Stimulated activated CD4-positive, alpha-beta T cell treated with anti-CD3 and anti-CD28 coated beads, Interleukin-1b, Interleukin-23, amount 100 ng/mL, for 4 hours (primary cell): ENCODE data around the gene GDPD5.
A peak's percentile ranks its signal among the peaks of the same experiment; 100 is the strongest.

Source experiments
- DNase-seq, 2 donors: peaks; one replicate each; pipeline ENCODE4 v3.0.0-alpha.2; 2020; ENCODE audit warnings: low read depth in 2 of 2

The GDPD5 gene, protein sequence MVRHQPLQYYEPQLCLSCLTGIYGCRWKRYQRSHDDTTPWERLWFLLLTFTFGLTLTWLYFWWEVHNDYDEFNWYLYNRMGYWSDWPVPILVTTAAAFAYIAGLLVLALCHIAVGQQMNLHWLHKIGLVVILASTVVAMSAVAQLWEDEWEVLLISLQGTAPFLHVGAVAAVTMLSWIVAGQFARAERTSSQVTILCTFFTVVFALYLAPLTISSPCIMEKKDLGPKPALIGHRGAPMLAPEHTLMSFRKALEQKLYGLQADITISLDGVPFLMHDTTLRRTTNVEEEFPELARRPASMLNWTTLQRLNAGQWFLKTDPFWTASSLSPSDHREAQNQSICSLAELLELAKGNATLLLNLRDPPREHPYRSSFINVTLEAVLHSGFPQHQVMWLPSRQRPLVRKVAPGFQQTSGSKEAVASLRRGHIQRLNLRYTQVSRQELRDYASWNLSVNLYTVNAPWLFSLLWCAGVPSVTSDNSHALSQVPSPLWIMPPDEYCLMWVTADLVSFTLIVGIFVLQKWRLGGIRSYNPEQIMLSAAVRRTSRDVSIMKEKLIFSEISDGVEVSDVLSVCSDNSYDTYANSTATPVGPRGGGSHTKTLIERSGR

DNA sequence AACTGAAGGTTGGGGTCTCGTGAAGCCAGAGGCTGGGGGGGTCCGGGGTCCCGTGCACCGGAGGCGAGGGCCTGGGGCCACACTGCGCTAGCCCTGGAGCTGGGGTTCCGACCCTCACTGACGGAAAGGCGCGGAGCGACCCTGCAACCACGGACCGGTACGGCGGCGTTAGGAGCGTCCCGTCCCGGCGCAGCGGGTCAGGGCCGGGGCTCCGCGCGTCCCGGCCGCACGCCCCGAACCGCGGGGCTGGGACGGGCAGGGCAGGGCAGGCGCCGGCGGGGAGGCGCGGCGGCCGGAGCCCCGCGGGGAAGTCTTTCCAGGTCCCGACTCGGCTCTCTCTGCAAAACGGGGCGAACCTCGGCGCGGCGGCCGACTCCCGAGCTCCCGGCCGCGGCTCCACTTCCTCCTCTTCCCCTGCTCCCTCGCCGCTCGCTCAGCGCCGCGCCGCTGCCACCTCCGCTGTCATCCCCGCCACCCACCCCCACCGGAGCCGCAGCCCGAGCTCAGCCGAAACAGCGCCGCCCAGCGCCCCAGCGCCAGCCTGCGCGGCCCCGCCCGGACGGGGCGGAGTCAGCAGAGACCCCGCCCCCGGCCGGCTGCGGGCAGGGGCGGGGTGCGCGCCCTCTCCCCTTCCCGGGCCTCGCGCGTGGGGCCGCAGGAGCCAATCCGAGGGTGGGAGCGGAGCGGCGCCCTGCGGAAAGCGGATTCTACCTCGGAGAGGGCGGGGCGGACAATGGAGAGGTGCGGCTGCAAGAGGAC, at the start of gene GDPD5:
Gene GDPD5 (minus strand): TSS at position 509 of the 759 bp plus-strand sequence. CDS start 48,206 bp downstream, outside the sequence.
- DNase-seq = peak; percentile 76 to 77

DNA sequence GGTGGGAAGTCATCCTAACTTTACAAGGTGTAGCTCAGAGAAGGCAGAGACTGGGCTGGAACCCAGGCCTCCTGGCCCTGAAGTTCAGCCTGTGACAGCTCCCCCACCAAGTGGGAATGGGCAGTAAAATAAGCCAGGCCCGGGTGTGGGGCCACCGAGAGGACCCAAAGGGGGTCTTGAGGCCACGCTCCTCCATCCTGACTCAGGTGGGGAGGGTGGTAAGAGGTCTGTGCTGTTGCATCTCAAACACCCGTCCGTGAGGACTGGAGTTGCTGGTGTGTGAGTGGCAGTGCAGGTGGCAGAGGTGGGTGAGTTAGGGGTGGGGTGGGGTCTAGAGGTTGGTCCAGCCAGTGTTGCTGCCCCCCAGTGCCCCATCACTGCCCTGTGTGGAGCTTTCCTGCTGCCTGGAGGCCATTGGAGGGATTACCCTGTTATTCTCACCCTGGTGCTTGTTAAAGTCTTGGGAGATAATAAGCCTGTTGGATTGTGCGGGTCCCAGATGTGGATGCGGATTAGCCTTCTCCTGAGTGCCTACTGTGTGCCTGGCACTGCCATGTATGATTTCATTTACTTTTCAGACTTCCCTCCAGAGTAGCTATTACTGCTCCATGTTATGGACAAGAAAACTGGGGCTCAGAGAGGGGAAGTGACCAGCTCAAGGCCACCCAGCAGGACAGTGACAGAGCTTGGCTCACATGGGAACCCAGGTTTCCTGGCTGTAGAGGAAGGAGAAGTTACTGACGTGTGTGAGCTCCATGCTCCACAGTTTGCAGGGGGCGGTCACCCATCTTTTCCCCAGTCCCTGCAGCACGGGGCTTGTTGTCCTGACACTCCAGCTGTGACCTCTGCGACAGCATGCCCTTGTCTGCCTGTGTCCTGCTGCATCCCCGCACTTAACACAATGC, 49.2 kb upstream of the GDPD5 start:
- no peak for DNase-seq

DNA sequence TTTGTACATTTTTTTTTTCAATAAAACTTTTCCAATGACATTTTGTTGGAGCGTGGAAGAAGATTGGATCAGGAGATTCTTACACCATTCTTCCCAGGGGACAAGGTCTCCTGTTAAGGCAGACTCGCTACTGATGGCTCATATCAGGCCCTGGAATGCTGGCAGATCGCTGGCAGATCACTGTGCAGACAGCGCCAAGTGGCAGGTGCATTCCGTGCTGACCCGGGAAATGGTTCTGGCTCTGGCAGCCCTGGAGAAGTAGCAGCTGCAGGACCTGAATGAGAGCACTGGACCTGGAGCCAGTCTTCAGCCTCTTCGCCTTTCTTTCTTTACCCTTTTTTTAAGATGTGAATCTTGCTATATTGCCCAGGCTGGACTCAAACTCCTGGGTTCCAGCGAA, 47.0 kb upstream of the GDPD5 start:
- no peak for DNase-seq

DNA sequence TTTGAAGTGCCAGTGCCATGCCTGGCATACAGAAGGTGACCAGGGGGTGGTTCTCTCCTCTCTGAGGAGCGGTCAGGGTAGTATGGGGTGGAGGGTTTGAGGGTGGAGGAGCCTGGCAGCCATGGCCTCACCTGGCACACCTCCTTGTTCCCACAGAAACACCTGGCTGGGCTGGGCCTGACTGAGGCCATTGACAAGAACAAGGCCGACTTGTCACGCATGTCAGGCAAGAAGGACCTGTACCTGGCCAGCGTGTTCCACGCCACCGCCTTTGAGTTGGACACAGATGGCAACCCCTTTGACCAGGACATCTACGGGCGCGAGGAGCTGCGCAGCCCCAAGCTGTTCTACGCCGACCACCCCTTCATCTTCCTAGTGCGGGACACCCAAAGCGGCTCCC, 45.9 kb upstream of the GDPD5 start:
- no peak for DNase-seq

DNA sequence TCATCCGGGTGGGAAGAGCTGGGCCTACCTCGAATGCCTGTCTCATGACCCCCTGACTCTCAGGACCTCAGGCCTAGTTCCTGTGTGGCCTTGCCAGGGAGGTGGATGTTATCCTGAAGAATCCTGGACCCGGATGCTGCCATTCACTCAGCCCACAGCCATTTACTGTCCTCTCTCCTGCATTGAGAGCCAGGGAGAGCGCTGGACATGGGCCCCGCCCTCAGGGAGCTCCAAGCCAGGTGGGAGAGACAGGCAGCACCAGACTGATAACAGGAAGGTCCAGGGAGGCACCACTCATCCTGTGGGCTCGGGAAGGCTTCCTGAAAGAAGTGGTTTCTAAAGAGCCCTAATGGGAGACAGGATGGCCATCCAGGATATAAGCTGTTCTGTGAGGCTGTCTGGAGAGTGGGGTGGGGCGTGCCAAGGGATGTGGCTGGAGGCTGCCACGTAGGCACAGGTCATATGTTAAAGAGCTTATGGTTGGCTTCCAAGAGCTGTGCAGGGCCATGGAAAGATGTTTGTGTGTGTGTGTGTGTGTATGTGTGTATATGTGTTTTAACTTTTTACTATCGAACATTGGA, 44.9 kb upstream of the GDPD5 start:
- no peak for DNase-seq

DNA sequence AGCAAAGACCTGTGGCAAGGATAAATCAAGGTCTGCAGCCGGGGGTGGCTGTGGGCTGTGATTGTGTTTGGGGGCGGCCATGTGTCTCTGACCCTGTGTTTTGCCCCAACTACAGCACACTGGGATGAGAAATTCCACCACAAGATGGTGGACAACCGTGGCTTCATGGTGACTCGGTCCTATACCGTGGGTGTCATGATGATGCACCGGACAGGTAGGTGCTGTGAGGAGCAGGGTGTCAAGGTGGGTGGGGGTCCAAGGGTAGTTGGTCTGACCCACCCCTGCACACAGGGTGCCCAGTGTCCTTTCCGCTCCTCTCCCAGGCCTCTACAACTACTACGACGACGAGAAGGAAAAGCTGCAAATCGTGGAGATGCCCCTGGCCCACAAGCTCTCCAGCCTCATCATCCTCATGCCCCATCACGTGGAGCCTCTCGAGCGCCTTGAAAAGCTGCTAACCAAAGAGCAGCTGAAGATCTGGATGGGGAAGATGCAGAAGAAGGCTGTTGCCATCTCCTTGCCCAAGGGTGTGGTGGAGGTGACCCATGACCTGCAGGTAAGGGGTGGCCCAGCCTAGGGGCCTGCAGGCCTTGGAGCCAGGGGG, 43.0 kb upstream of the GDPD5 start:
- no peak for DNase-seq

DNA sequence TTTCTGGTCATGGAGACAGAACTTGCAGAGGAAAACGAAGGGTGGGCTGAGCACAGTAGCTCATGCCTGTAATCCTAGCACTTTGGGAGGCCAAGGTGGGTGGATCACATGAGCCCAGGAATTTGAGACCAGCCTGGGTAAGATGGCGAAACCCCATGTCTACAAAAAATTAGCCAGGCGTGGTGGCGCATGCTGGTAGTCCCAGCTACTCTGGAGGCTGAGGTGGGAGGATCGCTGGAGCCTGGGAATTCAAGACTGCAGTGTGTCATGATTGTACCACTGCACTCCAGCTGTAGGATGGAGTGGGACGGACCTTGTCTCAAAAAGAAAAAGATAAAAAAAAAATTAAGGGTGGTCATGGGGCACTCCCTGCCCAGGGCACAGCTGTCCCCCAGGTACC, 42.2 kb upstream of the GDPD5 start:
- DNase-seq = no peak

DNA sequence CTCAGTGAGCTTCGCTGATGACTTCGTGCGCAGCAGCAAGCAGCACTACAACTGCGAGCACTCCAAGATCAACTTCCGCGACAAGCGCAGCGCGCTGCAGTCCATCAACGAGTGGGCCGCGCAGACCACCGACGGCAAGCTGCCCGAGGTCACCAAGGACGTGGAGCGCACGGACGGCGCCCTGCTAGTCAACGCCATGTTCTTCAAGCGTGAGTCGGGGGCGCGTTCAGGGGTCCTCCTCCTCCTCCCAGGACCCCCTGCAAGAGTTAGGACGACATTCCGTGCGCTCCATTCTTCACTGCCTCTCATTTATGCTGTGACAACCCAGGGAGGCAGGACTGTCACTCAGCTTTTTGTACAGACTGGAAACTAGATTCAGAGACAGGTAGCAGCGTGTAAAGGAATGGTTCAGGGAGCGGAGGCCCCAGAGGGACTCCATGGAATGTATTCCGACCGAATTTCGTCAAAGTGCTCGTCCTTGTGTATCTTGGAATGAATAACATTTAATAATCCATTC, 41.1 kb upstream of the GDPD5 start:
- no peak for DNase-seq

DNA sequence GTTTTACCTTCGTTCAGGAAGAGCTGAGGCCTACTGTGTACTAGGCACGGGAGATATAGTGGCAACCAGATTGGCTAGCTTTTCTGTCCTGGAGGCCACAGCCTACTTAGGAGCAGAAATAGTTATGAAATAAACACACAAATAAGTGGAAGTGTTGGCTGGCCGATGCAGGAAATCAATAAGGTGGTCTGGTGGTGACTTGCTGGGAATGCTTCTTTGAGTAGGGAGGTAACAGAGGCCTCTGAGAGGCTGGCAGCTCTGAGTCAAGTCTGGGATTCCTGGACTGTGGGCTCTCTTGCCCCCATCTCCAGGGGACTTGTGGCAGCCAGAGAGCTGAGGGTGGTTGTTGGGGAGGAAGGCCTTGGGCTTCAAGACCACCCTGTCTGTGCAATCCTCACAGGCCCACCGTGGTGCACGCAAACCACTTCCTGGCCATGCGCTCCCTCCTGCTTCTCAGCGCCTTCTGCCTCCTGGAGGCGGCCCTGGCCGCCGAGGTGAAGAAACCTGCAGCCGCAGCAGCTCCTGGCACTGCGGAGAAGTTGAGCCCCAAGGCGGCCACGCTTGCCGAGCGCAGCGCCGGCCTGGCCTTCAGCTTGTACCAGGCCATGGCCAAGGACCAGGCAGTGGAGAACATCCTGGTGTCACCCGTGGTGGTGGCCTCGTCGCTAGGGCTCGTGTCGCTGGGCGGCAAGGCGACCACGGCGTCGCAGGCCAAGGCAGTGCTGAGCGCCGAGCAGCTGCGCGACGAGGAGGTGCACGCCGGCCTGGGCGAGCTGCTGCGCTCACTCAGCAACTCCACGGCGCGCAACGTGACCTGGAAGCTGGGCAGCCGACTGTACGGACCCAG, 40.4 kb upstream of the GDPD5 start:
- DNase-seq = no peak

DNA sequence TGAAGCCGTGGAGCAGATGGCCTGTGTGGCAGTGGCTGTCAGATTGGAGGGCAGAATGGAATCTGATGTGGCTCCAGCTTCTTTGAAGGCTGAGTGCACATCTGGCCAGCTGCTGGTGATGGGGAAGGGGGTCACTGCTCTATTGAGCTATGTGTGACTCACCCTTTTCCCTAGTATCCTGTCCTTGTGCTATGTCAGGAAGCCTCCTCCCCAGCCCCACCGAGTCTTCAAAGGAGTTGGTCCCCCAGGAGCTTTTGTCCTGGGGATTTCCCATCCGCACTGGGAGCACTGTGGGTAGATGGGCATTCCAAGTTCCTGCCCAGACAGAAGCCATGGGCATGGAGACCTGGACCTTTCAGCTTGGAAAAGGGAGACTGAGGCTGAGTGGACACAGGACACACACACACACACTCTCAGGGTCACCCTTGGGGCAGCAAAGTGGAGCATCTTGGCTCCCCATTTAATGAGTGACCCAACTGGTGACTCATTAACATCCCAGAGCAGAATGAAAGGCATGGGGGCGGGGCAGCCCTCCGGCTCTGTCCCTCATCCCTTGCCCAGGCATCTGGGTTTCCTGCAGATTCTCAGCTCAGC, 39.6 kb upstream of the GDPD5 start:
- DNase-seq = no peak

DNA sequence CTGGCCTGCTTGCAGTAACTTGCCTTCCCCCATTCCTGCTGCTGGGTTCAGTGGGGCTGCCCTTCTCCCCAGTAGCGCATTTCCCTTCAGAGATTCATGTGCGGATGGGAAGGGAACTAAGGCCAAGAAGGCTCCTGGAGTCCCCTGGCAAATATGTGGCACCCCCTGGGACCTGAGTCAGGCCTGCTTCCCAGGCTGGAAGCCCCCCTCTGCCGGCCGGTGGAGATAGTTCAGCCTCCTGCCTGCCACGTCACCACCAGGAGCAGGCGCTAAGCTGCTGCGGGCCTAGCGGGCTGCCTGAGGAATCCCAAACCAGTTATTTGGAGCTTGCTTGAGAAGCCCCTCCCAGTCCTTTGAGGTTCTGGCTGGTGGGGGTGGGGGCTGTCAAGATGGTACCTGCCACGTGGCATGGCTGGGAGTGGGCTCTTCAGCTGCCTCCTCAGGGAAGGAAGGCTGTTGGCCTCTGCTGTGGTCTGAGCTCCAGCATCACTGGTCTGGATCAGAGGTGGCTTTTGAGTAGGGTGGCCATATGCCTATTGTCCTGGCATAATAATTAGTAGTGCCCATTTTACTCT, 38.3 kb upstream of the GDPD5 start:
- no peak for DNase-seq

DNA sequence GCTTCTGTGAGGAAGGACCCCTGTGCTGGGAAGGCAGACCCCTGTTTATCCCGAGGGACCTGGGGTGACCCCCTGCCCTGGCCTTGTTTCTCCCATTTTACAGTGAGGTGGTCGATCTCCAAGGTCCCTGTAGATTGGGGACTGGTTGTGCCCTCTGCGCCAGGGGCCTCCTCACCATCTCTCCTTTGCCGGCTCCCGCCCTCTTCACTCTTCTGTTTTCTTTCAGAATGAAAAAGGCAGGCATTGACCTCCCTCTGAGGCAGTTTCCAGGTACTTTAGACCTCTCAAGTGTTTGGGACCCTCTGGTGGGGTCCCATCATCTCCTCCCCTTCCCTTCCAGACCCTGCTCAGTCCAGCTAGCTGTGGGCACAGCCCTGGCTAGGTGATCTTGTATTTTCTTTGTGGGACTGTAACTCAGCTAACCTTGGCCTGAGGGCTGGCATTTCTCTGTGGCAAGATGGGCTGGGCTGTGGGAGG, 37.8 kb upstream of the GDPD5 start:
- no peak for DNase-seq

DNA sequence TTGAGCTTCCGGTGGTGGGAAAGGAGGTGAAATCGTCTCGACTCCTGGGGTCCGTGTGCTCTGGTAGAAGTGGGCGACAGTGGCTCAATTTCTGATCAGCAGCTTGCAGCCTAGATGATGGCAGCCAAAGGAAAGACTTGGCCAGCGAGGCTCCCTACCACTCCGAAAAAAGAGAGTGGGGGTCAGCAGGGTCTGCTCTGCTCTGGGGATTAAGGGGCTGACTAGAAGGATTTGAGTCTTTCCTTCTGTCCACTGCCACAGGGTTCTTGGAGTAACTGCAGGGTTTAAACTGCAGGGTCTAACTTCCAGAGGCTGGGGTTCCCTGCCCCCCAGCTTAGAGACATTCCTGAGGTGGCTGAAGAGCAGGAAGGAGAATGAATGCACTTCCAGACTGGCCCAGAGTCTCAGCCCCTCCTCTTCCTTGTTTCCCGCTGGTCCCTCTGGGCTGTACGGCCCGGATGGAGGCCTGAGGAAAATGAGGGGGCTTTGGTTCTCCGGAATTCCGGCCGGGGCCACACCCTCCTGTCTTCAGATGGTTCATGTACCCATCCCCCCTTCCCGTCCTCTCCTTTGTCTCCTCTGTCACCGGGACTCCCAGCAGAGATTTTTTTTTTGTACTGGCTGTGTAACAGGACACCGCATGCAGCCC, 37.2 kb upstream of the GDPD5 start:
- DNase-seq = no peak

DNA sequence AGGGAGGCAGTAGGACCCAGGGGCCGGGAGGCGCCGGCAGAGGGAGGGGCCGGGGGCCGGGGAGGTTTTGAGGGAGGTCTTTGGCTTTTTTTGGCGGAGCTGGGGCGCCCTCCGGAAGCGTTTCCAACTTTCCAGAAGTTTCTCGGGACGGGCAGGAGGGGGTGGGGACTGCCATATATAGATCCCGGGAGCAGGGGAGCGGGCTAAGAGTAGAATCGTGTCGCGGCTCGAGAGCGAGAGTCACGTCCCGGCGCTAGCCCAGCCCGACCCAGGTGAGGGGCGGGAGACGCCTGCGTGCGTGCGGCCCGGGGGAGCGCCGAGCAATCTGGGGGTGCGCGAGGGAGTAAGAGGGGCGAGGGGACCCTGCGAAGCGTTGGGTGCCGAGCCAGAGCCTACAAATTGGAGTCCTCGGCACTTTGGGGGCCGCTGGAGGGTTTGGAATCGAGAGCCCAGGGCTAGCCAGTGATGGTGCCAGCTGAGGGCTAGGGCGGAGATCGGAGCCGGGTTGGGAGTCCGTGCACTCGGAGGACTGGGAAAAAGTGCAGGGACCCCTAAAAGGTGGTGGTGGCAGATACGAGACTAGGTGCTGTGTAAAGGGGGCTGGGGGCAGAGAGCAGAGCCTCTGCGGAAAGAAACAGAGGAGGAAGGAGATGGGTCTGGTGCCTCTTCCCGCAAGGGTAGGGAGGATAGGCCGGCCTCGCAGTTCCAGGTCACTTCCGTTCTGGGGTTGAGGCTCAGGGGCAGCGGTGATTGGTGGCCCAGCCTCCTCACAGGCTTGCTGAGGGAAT, 36.5 kb upstream of the GDPD5 start, which contains the start of gene SERPINH1:
Gene SERPINH1 (plus strand): TSS at position 206 of the 788 bp plus-strand sequence. CDS start 4,097 bp downstream, outside the sequence.
- DNase-seq = peak; percentile 40 to 58

DNA sequence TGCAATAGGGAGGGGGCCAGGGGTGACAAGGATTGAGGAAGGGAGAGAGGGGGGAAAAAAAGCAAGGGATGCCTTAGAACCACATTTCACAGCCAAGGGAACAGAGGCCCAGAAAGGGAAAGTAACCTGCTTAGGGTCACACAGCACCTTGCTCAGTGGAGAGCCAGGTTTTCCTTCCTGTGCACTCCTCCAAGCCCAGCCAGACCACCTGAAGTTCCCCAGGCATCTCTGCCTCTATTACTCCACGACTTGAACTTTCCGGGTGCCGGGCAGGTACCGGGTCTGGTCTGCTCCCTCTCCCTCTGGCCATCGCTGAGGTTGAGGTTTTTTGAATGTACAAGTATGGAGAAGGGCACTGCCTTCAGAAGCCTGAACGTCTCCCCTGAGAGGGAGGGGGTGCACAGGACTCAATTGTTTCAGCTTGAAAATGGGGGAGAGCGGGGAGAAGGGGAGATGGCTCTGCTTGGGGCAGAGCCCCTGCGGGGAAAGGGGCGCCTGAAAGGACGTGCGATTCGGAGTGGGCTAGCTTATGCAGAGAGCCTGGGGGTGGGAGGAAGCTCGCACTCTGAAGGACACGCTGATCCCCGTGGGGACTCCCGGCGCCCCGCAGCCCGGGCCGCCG, 35.8 kb upstream of the GDPD5 start:
- DNase-seq = no peak

DNA sequence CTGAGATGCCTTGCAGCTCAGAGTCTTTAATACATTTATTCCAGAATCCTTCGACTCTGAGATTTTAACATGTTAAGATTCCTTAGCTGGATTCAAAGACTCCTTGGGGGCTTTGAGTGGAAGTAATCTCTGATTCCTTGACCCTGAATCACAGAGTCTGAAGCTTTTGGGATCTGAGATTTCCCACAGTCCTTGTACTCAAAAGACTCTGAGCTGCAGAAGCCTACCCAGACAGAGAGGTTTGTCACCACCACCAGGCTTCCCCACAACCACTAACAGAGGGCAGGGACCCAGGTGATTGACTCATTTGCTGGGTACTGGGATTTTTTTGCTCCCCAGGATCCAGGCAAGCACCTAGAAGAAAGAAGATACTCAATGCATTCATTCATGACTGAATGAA, 34.9 kb upstream of the GDPD5 start:
- DNase-seq = no peak
